Measurements from ENCODE around the gene NXPE3.
A peak's percentile ranks its signal among the peaks of the same experiment; 100 is the strongest.

NXPE3 gene

DNA sequence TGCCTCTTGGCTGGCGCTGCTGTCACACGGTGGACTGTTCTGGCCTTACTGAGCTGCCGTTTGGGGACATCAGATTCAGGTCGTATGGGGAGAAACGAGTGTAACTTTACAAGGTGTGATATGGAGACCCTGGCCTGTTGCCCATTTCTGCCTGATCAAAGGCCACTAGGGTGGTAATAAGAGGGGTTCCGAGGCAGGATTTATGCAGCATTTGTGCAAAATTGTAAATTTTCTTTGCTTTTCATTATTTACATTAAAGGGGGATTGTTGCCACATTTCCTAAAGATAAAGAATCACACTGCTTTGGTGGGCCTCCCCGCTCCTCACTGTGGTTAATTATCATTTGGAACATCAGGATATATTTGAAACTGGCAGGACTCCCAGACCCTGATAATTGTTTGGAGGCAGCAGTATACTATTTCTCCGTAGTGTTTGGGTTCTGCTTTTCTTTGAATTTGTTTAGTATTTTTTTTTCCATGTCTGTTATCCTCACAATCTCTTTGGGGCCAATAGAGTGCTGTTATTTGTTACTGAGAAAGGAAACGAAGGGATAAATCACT, 891 bp downstream of the NXPE3 start (continued):
- TF ChIP-seq PATZ1 (CRISPR knock-in tag; IDR thresholded peaks at IDR 0.05; ENCODE audit: borderline replicate concordance) (no peak), ZNF8 (CRISPR knock-in tag; IDR thresholded peaks at IDR 0.05) (no peak)

DNA sequence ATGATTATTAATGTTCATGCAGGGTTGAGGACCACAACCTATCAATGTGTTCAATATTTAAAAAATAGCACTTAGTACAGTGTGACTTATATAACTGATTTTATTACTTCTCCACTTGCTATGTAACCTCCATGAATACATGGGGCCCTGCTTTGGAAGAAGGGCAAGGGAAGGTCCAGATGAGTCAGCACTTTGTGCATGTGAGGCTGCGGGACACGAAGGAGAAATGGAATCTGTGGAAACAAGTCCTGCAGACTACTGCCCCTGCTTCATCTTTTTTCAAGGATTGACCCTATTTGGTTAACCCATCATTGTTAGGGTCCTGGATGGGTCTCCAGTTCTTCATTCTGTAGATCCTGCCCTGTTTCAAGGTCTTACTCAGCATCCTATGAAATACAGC, 1.6 kb downstream of the NXPE3 start:
- TF ChIP-seq ZNF8 (CRISPR knock-in tag; IDR thresholded peaks at IDR 0.05) (no peak), CSDC2 (CRISPR knock-in tag; IDR thresholded peaks at IDR 0.05) (no peak), OSR1 (CRISPR knock-in tag; IDR thresholded peaks at IDR 0.05) (no peak), TSHZ2 (CRISPR knock-in tag; IDR thresholded peaks at IDR 0.05) (no peak), ZNF565 (CRISPR knock-in tag; conservative IDR thresholded peaks at IDR 0.05; ENCODE audit: low read depth) (no peak), GLIS3 (CRISPR knock-in tag; IDR thresholded peaks at IDR 0.05) (no peak), PPARA (CRISPR knock-in tag; IDR thresholded peaks at IDR 0.05; ENCODE audit: borderline replicate concordance) (no peak), BACH2 (CRISPR knock-in tag; IDR thresholded peaks at IDR 0.05; ENCODE audit: borderline replicate concordance) (no peak), TCF4 (CRISPR knock-in tag; IDR thresholded peaks at IDR 0.05; ENCODE audit: borderline replicate concordance) (no peak), ESRRG (CRISPR knock-in tag; IDR thresholded peaks at IDR 0.05) (no peak), ISL1 (CRISPR knock-in tag; IDR thresholded peaks at IDR 0.05) (no peak), ZFP3 (CRISPR knock-in tag; IDR thresholded peaks at IDR 0.05) (no peak), ZFP30 (CRISPR knock-in tag; IDR thresholded peaks at IDR 0.05) (no peak), ZC3H10 (CRISPR knock-in tag; IDR thresholded peaks at IDR 0.05) (no peak), SNAI2 (CRISPR knock-in tag; IDR thresholded peaks at IDR 0.05) (no peak), PATZ1 (CRISPR knock-in tag; IDR thresholded peaks at IDR 0.05; ENCODE audit: borderline replicate concordance) (no peak), ZNF70 (CRISPR knock-in tag; IDR thresholded peaks at IDR 0.05) (no peak), ARNTL (CRISPR knock-in tag; IDR thresholded peaks at IDR 0.05; ENCODE audit: borderline replicate concordance, low read depth) (no peak)
- TF ChIP-seq, protein P1, sequence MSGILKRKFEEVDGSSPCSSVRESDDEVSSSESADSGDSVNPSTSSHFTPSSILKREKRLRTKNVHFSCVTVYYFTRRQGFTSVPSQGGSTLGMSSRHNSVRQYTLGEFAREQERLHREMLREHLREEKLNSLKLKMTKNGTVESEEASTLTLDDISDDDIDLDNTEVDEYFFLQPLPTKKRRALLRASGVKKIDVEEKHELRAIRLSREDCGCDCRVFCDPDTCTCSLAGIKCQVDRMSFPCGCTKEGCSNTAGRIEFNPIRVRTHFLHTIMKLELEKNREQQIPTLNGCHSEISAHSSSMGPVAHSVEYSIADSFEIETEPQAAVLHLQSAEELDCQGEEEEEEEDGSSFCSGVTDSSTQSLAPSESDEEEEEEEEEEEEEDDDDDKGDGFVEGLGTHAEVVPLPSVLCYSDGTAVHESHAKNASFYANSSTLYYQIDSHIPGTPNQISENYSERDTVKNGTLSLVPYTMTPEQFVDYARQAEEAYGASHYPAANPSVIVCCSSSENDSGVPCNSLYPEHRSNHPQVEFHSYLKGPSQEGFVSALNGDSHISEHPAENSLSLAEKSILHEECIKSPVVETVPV (CRISPR knock-in tag; IDR thresholded peaks at IDR 0.05) = no peak
- TF ChIP-seq, protein P2, sequence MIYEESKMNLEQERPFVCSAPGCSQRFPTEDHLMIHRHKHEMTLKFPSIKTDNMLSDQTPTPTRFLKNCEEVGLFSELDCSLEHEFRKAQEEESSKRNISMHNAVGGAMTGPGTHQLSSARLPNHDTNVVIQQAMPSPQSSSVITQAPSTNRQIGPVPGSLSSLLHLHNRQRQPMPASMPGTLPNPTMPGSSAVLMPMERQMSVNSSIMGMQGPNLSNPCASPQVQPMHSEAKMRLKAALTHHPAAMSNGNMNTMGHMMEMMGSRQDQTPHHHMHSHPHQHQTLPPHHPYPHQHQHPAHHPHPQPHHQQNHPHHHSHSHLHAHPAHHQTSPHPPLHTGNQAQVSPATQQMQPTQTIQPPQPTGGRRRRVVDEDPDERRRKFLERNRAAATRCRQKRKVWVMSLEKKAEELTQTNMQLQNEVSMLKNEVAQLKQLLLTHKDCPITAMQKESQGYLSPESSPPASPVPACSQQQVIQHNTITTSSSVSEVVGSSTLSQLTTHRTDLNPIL (CRISPR knock-in tag; IDR thresholded peaks at IDR 0.05; ENCODE audit: low read depth) = no peak
- peak; percentile 50 for ATAC-seq

DNA sequence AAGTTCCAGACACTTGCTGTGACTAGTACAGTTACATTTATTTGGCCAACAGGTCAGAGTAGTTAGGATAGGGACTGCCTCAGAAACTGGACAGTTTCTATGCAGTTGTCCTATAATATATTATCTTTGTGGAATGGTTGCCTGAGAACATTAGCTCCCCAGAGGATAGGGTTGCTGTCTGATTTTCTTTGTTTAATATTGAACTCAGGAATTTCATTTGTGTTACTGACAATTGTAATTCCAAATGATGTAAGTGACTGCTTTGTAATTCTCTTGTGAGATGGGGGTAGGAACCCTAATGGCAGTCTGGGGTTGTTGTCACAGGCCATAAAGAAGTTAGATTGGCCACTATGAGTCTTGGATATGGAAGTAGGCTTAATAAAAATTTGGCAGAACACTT, 2.2 kb downstream of the NXPE3 start:
- ATAC-seq = no peak
- TF ChIP-seq GLIS3 (CRISPR knock-in tag; IDR thresholded peaks at IDR 0.05) (no peak), TOX (CRISPR knock-in tag; IDR thresholded peaks at IDR 0.05; ENCODE audit: borderline replicate concordance) (no peak), BACH2 (CRISPR knock-in tag; IDR thresholded peaks at IDR 0.05; ENCODE audit: borderline replicate concordance) (no peak)
- TF ChIP-seq, protein P2 (CRISPR knock-in tag; IDR thresholded peaks at IDR 0.05; ENCODE audit: low read depth) = no peak

Measured in SK-N-SH treated with all-trans-retinoic acid at 6 μM for 48 hours (cell line).